ENCODE data around the gene CFD.

CFD gene

GRCh38 chr19:912181-913079 is 53.0 kb downstream of the CFD start:
- FAIRE-seq (no peak), DNase-seq (ENCODE audit: insufficient read length) (peak; percentile 67)
- TF ChIP-seq TAF1 (IDR thresholded peaks at IDR 0.05; ENCODE audit: borderline replicate concordance, low read depth, low read length) (no peak), POLR2A (IDR thresholded peaks at IDR 0.05; ENCODE audit: low read depth, low read length) (no peak), POLR2AphosphoS5 (IDR thresholded peaks at IDR 0.05; ENCODE audit: low read depth, low read length) (no peak)
